Erythroblast (primary cell): ENCODE measurements around the gene ARMC7.
A peak's percentile ranks its signal among the peaks of the same experiment; 100 is the strongest.
"Not testable (repeated sequence)": the region's sequence is repeated elsewhere in the genome, so short reads cannot be mapped to it uniquely, and the experiment has no call there.

ENCODE experiments used
- DNase-seq, 2 experiments: peaks; one replicate each; lab custom pipeline; 2025; lab: John Stamatoyannopoulos, UW
- GATA1 ChIP-seq: IDR thresholded peaks from 2 replicates; pipeline ENCODE4 v1.6.1; 2011; ENCODE audit warnings: low read depth, mild to moderate bottlenecking, control low read depth, low read length, moderate library complexity
- POLR2A ChIP-seq: IDR thresholded peaks from 2 replicates; pipeline ENCODE4 v1.6.1; 2011; ENCODE audit warnings: mild to moderate bottlenecking, low read length

ARMC7 gene

DNA sequence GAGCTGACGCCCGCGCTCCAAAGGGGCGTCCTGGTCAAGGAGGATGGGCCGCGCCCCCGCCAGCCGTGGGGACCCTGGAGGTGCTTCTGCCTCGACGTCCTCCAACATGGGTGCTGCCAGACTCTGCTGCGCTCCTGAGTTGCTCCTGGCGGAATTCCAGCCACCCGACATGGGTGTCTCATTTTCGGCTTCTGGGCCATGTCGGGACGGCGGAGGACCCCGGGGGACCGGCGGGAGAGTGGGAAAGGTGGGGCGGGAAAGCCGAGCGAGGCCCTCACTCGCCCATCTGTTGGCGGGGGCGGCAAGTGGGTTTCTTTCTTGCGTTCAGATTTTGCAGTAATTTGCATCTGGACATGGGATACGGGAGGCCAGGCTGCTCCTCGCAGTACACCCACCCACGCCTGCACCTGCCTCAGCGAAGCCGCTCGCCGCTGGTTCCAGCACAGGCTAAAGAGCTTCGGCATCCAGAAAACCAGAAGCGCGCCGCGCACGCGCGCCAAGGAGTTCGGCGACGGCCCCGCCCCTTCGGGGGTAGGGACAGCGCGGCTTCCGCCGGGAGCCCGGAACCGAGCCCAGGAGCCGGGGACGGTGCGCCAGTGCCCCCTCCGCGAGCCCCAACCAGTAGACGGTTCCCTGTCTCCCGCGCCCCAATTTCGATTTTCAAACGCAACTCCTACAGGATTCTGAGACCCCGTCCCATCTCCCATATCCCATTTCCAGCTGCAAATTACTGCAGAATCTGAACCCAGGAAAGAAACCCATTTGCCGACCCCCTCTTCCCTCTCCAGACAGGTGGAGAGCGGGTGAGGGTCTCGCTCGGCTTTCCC is at the start of gene ARMC7:
Gene ARMC7 (plus strand): TSS at position 563 of the 827 bp plus-strand sequence. CDS start 320 bp downstream, outside the sequence.
- DNase-seq: peak; percentile 83 to 89
- TF ChIP-seq GATA1: no peak
- peak; percentile 71 for TF ChIP-seq POLR2A

DNA sequence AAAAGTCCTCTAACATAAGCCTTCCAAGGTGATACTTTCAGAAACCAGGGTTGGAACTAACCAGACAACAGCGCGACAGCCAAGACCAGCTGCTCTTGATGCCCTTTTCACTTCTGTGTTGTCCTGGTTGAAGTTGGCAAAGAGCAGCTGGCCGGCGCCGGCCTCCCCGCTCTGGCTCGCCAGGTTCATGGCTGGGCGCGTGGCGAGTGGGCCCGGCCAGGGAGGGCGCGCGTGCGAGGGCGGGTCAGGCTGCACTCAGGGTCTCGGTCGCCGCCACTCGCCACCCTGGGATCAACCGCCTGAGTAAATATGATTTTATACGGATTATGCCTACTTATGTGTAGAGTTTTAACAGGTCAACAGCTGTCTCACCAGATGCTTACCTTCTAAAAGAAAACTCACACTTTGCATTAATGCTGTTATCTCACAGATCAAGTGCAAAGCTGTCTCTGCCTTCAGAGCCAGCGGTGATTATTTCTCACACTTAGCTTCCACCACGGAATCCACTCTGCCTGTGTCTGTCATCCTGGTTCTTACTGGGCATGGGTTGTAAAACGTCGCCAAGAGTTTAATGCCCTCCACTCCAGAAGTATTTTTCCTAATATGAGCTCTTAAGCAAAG is 49.2 kb upstream of the ARMC7 start:
- DNase-seq: no peak
- no peak for TF ChIP-seq POLR2A
- TF ChIP-seq GATA1: no peak

DNA sequence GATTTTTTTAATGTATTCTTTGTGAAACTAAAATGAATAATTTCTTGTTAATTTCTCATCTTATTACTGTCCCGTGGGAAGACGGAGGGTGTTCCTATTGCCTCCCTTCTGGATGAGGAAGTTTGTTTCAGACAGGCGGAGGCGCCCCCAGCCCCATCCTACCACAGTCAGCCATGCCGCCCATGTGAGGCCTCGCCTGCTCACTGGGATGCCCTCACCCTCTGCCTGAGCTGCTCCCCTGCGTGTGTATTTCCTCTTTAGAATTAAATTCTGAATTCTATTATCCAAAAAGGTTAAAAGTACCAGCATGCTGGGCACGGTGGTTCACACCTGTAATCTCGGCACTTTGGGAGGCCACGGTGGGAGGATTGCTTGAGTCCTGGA is 48.7 kb upstream of the ARMC7 start:
- TF ChIP-seq GATA1: no peak
- TF ChIP-seq POLR2A: no peak
- DNase-seq: no peak

DNA sequence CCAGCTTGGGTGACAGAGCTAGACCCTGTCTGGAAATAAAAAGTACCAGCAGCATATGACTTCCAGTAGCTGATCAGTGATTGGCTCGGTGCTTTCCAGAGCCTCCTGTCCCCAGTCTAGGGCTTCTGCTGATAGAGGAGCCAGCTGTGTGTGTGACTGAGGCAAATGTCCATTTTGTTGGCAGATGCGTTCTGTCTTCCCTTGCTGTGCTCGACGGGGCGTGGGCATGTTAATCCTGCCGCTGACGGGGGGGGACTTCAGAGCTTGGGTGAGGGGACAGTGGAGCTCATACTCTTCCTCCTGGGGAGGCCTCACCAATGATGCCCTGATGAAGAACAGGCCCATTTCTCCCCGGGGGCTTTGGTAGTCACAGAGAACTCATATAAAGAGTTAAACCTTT is 48.2 kb upstream of the ARMC7 start:
- no peak for TF ChIP-seq POLR2A
- TF ChIP-seq GATA1: no peak
- no peak for DNase-seq

DNA sequence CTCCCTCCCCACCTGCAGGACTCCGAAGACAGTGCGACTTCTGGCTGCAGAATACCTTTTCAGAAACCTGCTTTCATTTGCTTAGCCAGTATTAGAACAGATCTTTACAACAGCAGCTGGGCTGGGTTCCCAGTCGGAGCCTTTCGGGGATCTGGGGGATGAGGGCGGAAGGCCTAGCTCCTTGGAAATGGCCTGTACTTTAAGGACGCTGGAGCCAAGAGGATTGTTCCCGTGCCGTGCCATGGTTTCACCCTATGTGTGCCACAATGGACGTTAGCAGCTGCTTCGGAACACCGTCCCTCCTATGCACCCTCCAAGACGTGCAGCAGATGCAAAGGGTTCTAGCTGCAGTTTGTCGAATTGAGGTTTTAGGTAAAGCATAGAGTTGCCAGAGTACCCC is 46.6 kb upstream of the ARMC7 start:
- TF ChIP-seq POLR2A (no peak), GATA1 (no peak)
- no peak for DNase-seq

DNA sequence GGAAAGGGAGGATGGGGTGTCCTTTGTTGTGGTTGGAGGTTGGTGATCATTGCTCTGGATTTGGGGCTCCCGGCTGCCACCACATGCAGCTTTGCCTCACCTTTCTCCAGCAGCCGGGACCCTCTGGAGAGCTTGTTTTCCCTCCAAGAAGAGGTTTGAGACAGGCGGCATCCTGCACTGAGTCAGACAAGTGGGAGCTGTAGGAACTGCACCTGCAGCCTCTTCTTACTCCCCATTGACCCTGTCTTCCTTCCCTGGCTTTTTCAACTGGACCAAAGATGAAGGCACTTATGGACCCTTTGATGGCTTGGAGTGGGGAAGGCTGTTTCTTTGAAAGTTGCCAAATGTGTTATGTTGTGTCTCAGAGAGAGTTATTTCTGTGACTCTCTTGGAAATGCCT is 46.1 kb upstream of the ARMC7 start:
- DNase-seq: no peak
- TF ChIP-seq GATA1: no peak
- no peak for TF ChIP-seq POLR2A

DNA sequence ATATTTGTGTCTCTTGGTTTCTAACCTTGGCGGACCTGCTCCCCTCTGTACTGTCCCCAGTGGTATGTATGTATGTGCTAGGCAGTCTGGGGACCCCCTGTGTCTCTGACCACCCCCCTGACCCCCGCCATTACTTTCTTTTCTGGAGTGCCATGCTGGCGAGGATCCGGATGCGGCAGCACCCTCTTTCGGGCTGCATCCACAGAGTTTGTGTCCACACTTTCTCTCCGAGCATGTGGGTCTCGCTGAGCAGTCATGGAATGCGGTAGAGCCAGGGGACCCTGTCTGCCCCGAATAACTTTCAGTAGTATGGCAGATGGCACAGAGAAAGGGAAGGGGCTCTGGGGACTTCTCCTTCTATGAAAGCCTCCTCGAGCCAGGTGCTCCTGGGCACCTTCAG is 45.7 kb upstream of the ARMC7 start:
- TF ChIP-seq POLR2A: no peak
- TF ChIP-seq GATA1: no peak
- no peak for DNase-seq

DNA sequence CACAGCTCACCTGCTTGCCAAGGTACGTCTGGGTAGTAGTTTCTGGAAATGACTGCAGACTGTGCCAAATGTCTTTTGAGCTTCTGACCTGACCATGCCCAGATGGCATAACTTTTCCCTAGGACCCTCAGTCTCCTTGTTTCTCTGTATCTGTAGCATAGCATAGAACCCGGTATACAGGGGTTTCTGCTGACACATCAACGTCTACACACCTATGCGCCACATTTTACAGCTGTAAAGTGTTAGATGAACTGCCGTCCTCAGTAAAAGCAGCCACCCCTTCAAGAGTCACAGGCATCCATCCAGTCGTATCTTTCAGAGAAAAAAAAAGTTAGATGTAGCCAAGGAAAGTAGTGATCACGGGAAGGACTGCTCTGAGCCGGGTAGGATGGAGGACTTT is 45.3 kb upstream of the ARMC7 start:
- TF ChIP-seq GATA1 (no peak), POLR2A (no peak)
- no peak for DNase-seq

DNA sequence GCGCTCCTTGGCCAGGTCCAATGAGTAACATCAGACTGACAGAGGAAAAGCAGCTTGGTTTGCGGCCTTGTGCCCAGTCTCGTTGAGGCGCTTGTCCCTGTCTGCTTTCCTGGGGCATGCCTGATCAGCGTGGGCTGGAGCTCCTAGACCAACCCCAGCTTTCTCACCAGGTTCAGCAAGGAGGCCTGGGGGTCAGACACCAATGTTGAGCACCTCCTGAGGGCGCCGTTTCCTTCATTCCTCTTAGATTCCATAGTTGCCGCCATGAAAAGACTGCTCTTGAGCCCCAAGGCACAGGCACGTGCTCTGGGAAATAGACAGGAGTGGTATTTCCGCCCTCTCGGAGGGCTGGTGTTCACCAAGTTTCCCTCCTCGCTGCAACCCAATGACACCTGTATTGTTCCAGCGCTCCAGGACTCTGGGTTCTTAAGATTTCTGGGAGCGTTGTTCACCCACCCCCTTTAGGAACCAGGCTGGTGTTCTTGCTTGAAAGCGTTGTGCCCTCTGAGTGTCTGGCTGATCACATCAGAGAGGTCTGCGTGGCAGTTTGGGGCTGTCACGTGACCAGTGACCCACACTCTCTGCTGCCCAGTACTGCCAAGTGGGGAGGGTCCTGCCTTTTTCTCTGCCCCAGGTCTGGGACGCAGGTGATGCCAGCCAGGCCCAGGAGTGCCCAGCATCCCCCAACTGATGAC is 44.8 kb upstream of the ARMC7 start:
- DNase-seq: no peak
- TF ChIP-seq POLR2A (no peak), GATA1 (no peak)

DNA sequence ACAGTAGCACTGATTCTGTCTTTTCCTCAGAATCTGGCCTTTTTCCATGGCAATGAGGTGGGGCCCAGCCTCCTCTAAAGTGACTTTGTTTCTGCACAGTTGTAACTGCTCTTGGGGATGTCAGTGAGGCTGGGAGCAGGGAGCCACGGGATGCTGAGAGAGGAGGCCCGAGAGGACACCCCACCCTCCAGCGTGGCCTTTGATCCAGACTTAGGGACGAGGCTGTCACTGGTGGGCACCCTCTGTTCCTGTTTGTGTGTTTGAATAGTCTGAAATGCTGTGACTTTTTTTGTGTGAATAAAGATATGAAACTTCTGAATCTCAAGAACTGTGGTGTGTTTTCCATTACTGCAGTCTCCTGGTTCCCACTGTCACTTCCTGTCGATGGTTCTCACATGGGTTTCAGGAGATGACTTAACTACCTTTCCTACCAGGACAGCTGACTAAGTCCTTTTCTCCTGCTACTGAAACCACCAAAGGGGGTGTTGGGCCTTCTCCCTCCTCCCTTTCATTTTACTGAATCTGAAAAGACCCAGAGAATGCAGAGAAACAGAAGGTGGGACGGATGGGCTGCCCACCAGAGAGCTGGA is 44.1 kb upstream of the ARMC7 start:
- no peak for TF ChIP-seq POLR2A
- no peak for TF ChIP-seq GATA1
- DNase-seq: no peak

DNA sequence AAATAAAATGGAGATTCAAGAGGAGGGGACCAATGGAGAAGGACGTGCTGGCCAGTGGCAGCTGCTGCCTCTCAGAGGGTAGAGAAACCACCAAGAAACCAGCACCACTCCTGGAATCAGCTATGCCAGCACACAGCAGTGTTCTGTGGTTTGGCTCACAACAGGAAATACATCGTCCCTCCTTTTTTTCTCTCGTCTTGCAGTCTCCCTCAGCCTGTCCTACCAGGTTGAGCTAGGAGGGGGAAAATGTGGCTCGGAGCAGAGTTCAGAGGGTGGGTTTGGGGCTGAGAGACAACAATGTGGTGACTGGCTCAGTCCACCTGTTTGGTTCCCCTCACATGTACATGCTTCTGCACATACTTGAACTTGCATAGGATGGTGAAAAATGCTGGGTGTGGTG is 41.9 kb upstream of the ARMC7 start:
- TF ChIP-seq GATA1: no peak
- no peak for TF ChIP-seq POLR2A
- no peak for DNase-seq

DNA sequence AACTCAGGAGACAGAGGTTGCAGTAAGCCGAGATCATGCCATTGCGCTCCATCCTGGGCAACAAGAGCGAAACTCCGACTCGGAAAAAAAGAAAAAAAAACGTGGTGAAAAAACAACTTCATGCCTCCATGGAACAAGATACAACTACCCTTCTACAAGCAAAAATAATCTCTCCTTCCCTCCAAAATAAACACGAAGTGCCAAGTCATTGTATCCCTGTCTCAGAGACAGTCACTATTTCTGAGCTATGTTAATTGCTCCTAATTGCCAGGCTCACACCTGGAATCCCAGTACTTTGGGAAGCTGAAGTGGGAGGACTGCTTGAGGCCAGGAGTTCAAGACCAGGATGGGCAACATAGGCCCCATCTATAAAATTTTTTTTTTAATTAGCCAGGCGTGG is 41.0 kb upstream of the ARMC7 start:
- no peak for TF ChIP-seq POLR2A
- no peak for TF ChIP-seq GATA1

DNA sequence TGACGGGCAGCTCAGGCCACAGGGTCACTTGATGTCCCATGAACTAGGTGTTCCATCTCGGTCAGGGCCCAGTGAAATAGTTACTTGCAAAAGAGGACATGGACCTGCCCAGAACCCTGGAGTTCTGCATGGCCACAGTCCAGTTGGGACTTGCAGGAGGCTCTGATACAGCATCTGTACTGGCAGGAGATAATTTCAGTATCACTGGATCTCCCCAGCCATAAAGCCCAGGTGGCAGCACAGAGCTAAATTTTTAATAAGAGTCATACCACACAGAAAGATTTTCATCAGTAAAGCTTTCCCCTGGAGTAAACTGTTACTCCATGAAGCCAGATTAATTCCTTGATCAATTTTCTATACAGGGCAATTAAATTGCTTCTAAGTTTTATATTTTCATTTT is 40.0 kb upstream of the ARMC7 start:
- DNase-seq: no peak
- TF ChIP-seq GATA1: no peak
- TF ChIP-seq POLR2A: no peak

More for the DNA sequence above, 41.0 kb upstream of the ARMC7 start:
- no peak for DNase-seq

DNA sequence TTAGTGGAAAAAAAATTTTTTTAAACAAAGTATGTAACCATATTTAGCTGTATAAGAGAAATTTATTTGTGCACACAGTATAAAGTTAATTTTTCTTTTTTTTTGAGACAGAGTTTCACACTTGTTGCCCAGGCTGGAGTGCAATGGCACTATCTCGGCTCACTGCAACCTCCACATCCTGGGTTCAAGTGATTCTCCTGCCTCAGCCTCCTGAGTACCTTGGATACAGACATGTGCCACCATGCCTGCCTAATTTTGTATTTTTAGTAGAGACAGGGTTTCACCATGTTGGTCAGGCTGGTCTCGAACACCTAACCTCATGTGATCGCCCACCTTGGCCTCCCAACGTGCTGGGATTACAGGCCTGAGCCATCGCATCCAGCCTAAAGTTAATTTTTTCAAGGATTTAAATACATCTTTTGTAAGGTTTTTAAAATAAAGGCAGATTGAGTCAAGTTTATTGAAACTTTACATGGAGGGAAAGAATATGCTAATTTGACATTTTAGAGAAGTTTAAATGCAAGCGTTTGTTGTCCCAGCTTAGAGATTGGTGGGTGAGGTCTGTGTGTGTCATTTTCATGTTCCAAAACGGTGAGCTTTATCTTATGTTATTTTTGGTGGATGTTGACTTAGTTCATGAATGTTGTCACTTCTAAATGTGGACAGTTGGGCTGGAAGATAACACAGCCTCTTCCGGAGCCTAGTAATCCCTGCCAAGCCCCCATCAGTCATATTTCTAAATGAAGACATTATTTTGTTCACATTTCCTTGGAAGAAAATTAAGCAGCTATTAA is 38.1 kb upstream of the ARMC7 start:
- not testable (repeated sequence) for DNase-seq

DNA sequence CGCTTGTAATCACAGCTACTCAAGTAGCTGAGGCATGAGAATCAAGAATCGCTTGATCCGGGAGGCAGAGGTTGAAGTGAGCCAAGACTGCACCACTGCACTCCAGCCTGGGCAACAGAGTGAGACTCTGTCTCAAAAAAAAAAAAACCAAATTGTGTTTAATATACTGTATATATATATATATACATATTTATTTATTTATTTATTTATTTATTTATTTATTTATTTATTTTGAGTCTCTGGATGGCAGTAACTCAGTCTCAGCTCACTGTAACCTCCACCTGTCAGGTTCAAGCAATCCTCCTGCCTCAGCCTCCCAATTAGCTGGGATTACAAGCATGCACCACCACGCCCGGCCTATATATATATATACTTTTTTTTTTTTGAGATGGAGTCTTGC is 36.9 kb upstream of the ARMC7 start:
- not testable (repeated sequence) for DNase-seq
